OCI-LY1 (cell line): ENCODE data around the gene TMOD3.

Source experiments
- EZH2 ChIP-seq: fragments of 200-600 bp; sonication (generic), shearing (Covaris generic); IDR thresholded peaks from 2 replicates; pipeline ENCODE4 v1.8.0; 2017; ENCODE audit warnings: borderline replicate concordance, mixed run types, mild to moderate bottlenecking, antibody characterized with exemption, low read length, moderate library complexity, mixed read lengths
- TF ChIP-seq, protein P1 (sequence below): fragments of 200-600 bp; sonication (generic), shearing (Covaris generic); IDR thresholded peaks from 2 replicates; pipeline ENCODE4 v1.5.1; 2017; ENCODE audit warnings: mild to moderate bottlenecking, antibody characterized with exemption, low read length, moderate library complexity, mixed read lengths

DNA sequence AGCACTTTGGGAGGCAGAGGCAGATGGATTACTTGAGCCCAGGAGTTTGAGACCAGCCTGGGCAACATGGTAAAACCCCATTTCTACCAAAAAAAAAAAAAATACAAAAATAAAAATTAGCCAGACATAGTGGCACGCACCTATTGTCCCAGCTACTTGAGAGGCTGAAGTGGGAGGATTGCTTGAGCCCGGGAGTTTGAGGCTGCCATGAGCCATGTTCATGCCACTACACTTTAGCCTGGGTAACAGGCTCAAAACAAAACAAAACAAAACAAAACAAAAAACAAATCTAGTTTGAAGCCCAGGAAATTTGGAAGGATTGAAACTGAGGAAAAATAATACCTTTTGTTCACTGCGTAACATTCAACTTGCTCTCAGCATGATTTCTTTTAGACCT, 16.6 kb downstream of the TMOD3 start:
- TF ChIP-seq, protein P1, sequence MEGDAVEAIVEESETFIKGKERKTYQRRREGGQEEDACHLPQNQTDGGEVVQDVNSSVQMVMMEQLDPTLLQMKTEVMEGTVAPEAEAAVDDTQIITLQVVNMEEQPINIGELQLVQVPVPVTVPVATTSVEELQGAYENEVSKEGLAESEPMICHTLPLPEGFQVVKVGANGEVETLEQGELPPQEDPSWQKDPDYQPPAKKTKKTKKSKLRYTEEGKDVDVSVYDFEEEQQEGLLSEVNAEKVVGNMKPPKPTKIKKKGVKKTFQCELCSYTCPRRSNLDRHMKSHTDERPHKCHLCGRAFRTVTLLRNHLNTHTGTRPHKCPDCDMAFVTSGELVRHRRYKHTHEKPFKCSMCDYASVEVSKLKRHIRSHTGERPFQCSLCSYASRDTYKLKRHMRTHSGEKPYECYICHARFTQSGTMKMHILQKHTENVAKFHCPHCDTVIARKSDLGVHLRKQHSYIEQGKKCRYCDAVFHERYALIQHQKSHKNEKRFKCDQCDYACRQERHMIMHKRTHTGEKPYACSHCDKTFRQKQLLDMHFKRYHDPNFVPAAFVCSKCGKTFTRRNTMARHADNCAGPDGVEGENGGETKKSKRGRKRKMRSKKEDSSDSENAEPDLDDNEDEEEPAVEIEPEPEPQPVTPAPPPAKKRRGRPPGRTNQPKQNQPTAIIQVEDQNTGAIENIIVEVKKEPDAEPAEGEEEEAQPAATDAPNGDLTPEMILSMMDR: no peak
- TF ChIP-seq EZH2: no peak
